Measurements from ENCODE around the gene TMED6.
"Not testable (repeated sequence)": the region's sequence is repeated elsewhere in the genome, so short reads cannot be mapped to it uniquely, and the experiment has no call there.

The TMED6 gene

GRCh38 chr16:69296771-69297170 is 54.8 kb downstream of the TMED6 start:
- not testable (repeated sequence) for DNase-seq

GRCh38 chr16:69294051-69294450 is 57.5 kb downstream of the TMED6 start:
- DNase-seq, result no peak

- no peak for DNase-seq
Observed at GRCh38 chr16:69293401-69293800, 58.2 kb downstream of the TMED6 start.
